ENCODE data around the gene SUPT16H.

SUPT16H gene

GRCh38 chr14:21419528-21419927, 35.7 kb upstream of the SUPT16H start:
- DNase-seq, result no peak
- H3K18ac ChIP-seq (ENCODE audit: low read length), result no peak overlapping the region
- WGBS (ENCODE audit: extremely low coverage, insufficient coverage, insufficient read length), result no CpG with 5 or more reads among the region's 5 CpGs

GRCh38 chr14:21415329-21415728, 31.5 kb upstream of the SUPT16H start:
- no peak overlapping the region for H3K23ac ChIP-seq (ENCODE audit: low read length)
- no peak overlapping the region for H2AK5ac ChIP-seq (ENCODE audit: low read length)
- no peak overlapping the region for H4K12ac ChIP-seq (ENCODE audit: low read depth, low read length)
- DNase-seq, result no peak
- H3K14ac ChIP-seq (ENCODE audit: low read length), result no peak overlapping the region
- H3K79me1 ChIP-seq (ENCODE audit: low read length), result no peaks in the 10 kb centered on the region
- H3K4me1 ChIP-seq (ENCODE audit: control insufficient read depth in 1 of 2, insufficient read depth in 2 of 2, low read length in 2 of 2), result no peaks in the 10 kb centered on the region
- H3K4me3 ChIP-seq (ENCODE audit: low read depth, low read length), result no peak overlapping the region
- H2BK5ac ChIP-seq (ENCODE audit: low read depth, low read length, poor library complexity), result no peak overlapping the region
- H3K9ac ChIP-seq (ENCODE audit: low read length), result no peak overlapping the region
- H3K36me3 ChIP-seq (ENCODE audit: control insufficient read depth in 1 of 2, insufficient read depth in 2 of 2, low read length in 2 of 2), result peaks cover 33 to 54% of the 10 kb centered on the region in 2 experiments
- H3K79me2 ChIP-seq (ENCODE audit: control insufficient read depth, insufficient read depth, low read length, poor library complexity), result no peaks in the 10 kb centered on the region
- no peak overlapping the region for H2BK120ac ChIP-seq (ENCODE audit: insufficient read depth, low read length, poor library complexity)
- H3K4ac ChIP-seq (ENCODE audit: low read depth, low read length), result no peak overlapping the region
- H2BK12ac ChIP-seq (ENCODE audit: low read length), result no peak overlapping the region
- no CpG with 5 or more reads among the region's 4 CpGs for WGBS (ENCODE audit: extremely low coverage, insufficient coverage, insufficient read length)
- no peak overlapping the region for H3K4me2 ChIP-seq (ENCODE audit: low read length)
- no peak overlapping the region for H3K18ac ChIP-seq (ENCODE audit: low read length)
- H2AFZ ChIP-seq (ENCODE audit: insufficient read depth, low read length, poor library complexity), result no peak overlapping the region
- no peak overlapping the region for H3K27ac ChIP-seq (ENCODE audit: low read depth, low read length)
- H3K9me3 ChIP-seq (ENCODE audit: insufficient read depth, low read depth, low read length), result no peaks in the 10 kb centered on the region
- no peak overlapping the region for H4K91ac ChIP-seq (ENCODE audit: low read depth, low read length)
- H4K8ac ChIP-seq (ENCODE audit: low read depth, low read length), result no peak overlapping the region
- H3K27me3 ChIP-seq (ENCODE audit: insufficient read depth, low read length), result no peaks in the 10 kb centered on the region

More at GRCh38 chr14:21419528-21419927, 35.7 kb upstream of the SUPT16H start:
- no peak overlapping the region for H3K4me3 ChIP-seq (ENCODE audit: low read depth, low read length)
- no peak overlapping the region for H3K9ac ChIP-seq (ENCODE audit: low read length)
- no peak overlapping the region for H4K12ac ChIP-seq (ENCODE audit: low read depth, low read length)
- H3K4ac ChIP-seq (ENCODE audit: low read depth, low read length), result no peak overlapping the region
- H3K27ac ChIP-seq (ENCODE audit: low read depth, low read length), result no peak overlapping the region
- no peaks in the 10 kb centered on the region for H3K4me1 ChIP-seq (ENCODE audit: control insufficient read depth in 1 of 2, insufficient read depth in 2 of 2, low read length in 2 of 2)
- no peak overlapping the region for H3K14ac ChIP-seq (ENCODE audit: low read length)
- H3K27me3 ChIP-seq (ENCODE audit: insufficient read depth, low read length), result no peaks in the 10 kb centered on the region
- H2BK5ac ChIP-seq (ENCODE audit: low read depth, low read length, poor library complexity), result no peak overlapping the region
- H4K91ac ChIP-seq (ENCODE audit: low read depth, low read length), result no peak overlapping the region
- peaks cover 34 to 48% of the 10 kb centered on the region in 2 experiments for H3K36me3 ChIP-seq (ENCODE audit: control insufficient read depth in 1 of 2, insufficient read depth in 2 of 2, low read length in 2 of 2)
- no peak overlapping the region for H3K23ac ChIP-seq (ENCODE audit: low read length)
- H2AK5ac ChIP-seq (ENCODE audit: low read length), result no peak overlapping the region
- no peaks in the 10 kb centered on the region for H3K79me2 ChIP-seq (ENCODE audit: control insufficient read depth, insufficient read depth, low read length, poor library complexity)
- H3K79me1 ChIP-seq (ENCODE audit: low read length), result no peaks in the 10 kb centered on the region
- H2AFZ ChIP-seq (ENCODE audit: insufficient read depth, low read length, poor library complexity), result no peak overlapping the region
- no peak overlapping the region for H2BK12ac ChIP-seq (ENCODE audit: low read length)
- no peak overlapping the region for H2BK120ac ChIP-seq (ENCODE audit: insufficient read depth, low read length, poor library complexity)
- no peaks in the 10 kb centered on the region for H3K9me3 ChIP-seq (ENCODE audit: insufficient read depth, low read depth, low read length)
- no peak overlapping the region for H3K4me2 ChIP-seq (ENCODE audit: low read length)
- no peak overlapping the region for H4K8ac ChIP-seq (ENCODE audit: low read depth, low read length)

DNA sequence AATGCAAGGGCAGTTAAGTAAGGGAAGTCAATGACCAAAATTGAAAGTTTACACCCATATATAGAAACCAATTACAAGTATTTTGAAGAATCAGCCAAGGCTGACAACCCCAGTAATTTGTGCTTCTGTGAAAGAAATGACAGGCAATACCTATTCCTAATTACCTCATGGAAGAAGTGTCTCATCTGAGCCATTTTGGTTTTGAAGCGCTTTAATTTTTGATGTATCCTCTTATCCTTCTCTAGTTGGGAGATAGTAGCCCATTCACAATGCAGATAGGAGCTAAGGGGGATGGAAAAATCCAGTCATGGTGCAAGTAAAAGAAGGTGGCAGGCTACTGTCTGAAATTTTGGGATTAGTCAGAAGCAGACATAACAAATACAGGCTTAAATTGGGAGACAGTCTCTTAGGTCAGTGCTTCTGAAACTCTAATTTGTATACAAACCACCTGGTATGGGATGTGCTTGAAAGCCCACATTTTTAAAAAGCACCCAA, 30.4 kb upstream of the SUPT16H start:
- Histone ChIP-seq H3K36me3 (ENCODE audit: control insufficient read depth in 1 of 2, insufficient read depth in 2 of 2, low read length in 2 of 2) (peaks cover 23 to 48% of the 10 kb centered on the region in 2 experiments), H4K12ac (ENCODE audit: low read depth, low read length) (no peak overlapping the region), H3K23ac (ENCODE audit: low read length) (no peak overlapping the region), H3K4me1 (ENCODE audit: control insufficient read depth in 1 of 2, insufficient read depth in 2 of 2, low read length in 2 of 2) (no peaks in the 10 kb centered on the region), H3K79me2 (ENCODE audit: control insufficient read depth, insufficient read depth, low read length, poor library complexity) (no peaks in the 10 kb centered on the region), H2BK12ac (ENCODE audit: low read length) (no peak overlapping the region), H3K9ac (ENCODE audit: low read length) (no peak overlapping the region), H3K14ac (ENCODE audit: low read length) (no peak overlapping the region), H3K4me2 (ENCODE audit: low read length) (no peak overlapping the region), H3K27me3 (ENCODE audit: insufficient read depth, low read length) (no peaks in the 10 kb centered on the region), H3K79me1 (ENCODE audit: low read length) (no peaks in the 10 kb centered on the region), H3K4ac (ENCODE audit: low read depth, low read length) (no peak overlapping the region), H2BK120ac (ENCODE audit: insufficient read depth, low read length, poor library complexity) (no peak overlapping the region), H4K91ac (ENCODE audit: low read depth, low read length) (no peak overlapping the region), H2AK5ac (ENCODE audit: low read length) (no peak overlapping the region), H2BK5ac (ENCODE audit: low read depth, low read length, poor library complexity) (no peak overlapping the region), H3K4me3 (ENCODE audit: low read depth, low read length) (no peak overlapping the region), H3K18ac (ENCODE audit: low read length) (no peak overlapping the region), H3K9me3 (ENCODE audit: insufficient read depth, low read depth, low read length) (no peaks in the 10 kb centered on the region), H4K8ac (ENCODE audit: low read depth, low read length) (no peak overlapping the region), H2AFZ (ENCODE audit: insufficient read depth, low read length, poor library complexity) (no peak overlapping the region), H3K27ac (ENCODE audit: low read depth, low read length) (no peak overlapping the region)
- no CpG with 5 or more reads among the region's 1 CpG for WGBS (ENCODE audit: extremely low coverage, insufficient coverage, insufficient read length)
- DNase-seq, result no peak

DNA sequence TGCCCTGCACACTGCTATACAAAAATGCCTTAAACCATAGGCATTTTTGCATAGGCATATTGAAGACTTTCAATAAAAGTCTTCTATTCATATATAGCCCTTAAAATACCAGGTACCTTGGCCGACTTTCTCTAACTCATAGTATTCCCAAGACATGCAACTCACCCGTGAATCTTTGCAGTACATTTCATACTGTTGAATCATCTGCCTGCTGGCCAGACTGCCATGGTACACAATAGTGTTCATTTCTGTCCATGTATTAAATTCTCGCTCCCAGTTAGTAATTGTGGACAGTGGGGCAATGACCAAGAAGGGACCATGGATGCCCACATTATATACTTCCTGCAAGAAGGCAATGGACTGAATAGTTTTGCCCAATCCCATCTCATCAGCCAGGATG, 24.3 kb upstream of the SUPT16H start:
- no peak overlapping the region for H3K14ac ChIP-seq (ENCODE audit: low read length)

More for the DNA sequence above, 24.3 kb upstream of the SUPT16H start:
- no peaks in the 10 kb centered on the region for H3K79me1 ChIP-seq (ENCODE audit: low read length)
- no peak overlapping the region for H4K8ac ChIP-seq (ENCODE audit: low read depth, low read length)
- no peak overlapping the region for H3K27ac ChIP-seq (ENCODE audit: low read depth, low read length)
- no peak overlapping the region for H3K4ac ChIP-seq (ENCODE audit: low read depth, low read length)
- no peak overlapping the region for H3K4me2 ChIP-seq (ENCODE audit: low read length)
- H2BK5ac ChIP-seq (ENCODE audit: low read depth, low read length, poor library complexity), result no peak overlapping the region
- no peaks in the 10 kb centered on the region for H3K79me2 ChIP-seq (ENCODE audit: control insufficient read depth, insufficient read depth, low read length, poor library complexity)
- no peak overlapping the region for H2BK120ac ChIP-seq (ENCODE audit: insufficient read depth, low read length, poor library complexity)
- no peaks in the 10 kb centered on the region for H3K4me1 ChIP-seq (ENCODE audit: control insufficient read depth in 1 of 2, insufficient read depth in 2 of 2, low read length in 2 of 2)
- peak; percentile 22 to 60 for DNase-seq
- H3K18ac ChIP-seq (ENCODE audit: low read length), result no peak overlapping the region
- no peaks in the 10 kb centered on the region for H3K27me3 ChIP-seq (ENCODE audit: insufficient read depth, low read length)
- no peak overlapping the region for H2AFZ ChIP-seq (ENCODE audit: insufficient read depth, low read length, poor library complexity)
- H2AK5ac ChIP-seq (ENCODE audit: low read length), result no peak overlapping the region
- no peak overlapping the region for H3K9ac ChIP-seq (ENCODE audit: low read length)
- no CpG with 5 or more reads among the region's 3 CpGs for WGBS (ENCODE audit: extremely low coverage, insufficient coverage, insufficient read length)
- no peaks in the 10 kb centered on the region for H3K9me3 ChIP-seq (ENCODE audit: insufficient read depth, low read depth, low read length)
- H3K4me3 ChIP-seq (ENCODE audit: low read depth, low read length), result no peak overlapping the region
- H4K91ac ChIP-seq (ENCODE audit: low read depth, low read length), result no peak overlapping the region
- no peak overlapping the region for H3K23ac ChIP-seq (ENCODE audit: low read length)
- H2BK12ac ChIP-seq (ENCODE audit: low read length), result no peak overlapping the region
- no peak overlapping the region for H4K12ac ChIP-seq (ENCODE audit: low read depth, low read length)
- peaks cover 24 to 65% of the 10 kb centered on the region in 2 experiments for H3K36me3 ChIP-seq (ENCODE audit: control insufficient read depth in 1 of 2, insufficient read depth in 2 of 2, low read length in 2 of 2)
